ENCODE measurements around the gene B4GALT7.
"Not testable (repeated sequence)": the region's sequence is repeated elsewhere in the genome, so short reads cannot be mapped to it uniquely, and the experiment has no call there.

The B4GALT7 gene

GRCh38 chr5:177599731-177600507 lies at the start of gene B4GALT7:
B4GALT7 (plus strand) TSS chr5:177600132; CDS start chr5:177600211, 79 bp downstream.
- peak; percentile 62 for DNase-seq

GRCh38 chr5:177552839-177553455 lies 47.0 kb upstream of the B4GALT7 start:
- no peak for DNase-seq

- DNase-seq = no peak
These were observed 46.1 kb upstream of the B4GALT7 start for GRCh38 chr5:177553671-177554429.

GRCh38 chr5:177554474-177555111 lies 45.3 kb upstream of the B4GALT7 start, which contains the start of gene FAM193B:
FAM193B (minus strand) TSS chr5:177554563; CDS start chr5:177554458, 105 bp downstream.
- peak; percentile 68 for DNase-seq

GRCh38 chr5:177555228-177555627 lies 44.7 kb upstream of the B4GALT7 start:
- DNase-seq = no peak

- no peak for DNase-seq
These were observed 44.3 kb upstream of the B4GALT7 start for GRCh38 chr5:177555665-177556064.

- no peak for DNase-seq
These were observed 42.8 kb upstream of the B4GALT7 start for GRCh38 chr5:177557041-177557647.

- no peak for DNase-seq
These were observed 42.1 kb upstream of the B4GALT7 start for GRCh38 chr5:177557796-177558195.

- not testable (repeated sequence) for DNase-seq
These were observed 40.4 kb upstream of the B4GALT7 start for GRCh38 chr5:177559446-177559941.

GRCh38 chr5:177565046-177565445 lies 34.9 kb upstream of the B4GALT7 start:
- DNase-seq = no peak

GRCh38 chr5:177568326-177568725 lies 31.6 kb upstream of the B4GALT7 start:
- no peak for DNase-seq

GRCh38 chr5:177569894-177570293 lies 30.0 kb upstream of the B4GALT7 start:
- no peak for DNase-seq

GRCh38 chr5:177575488-177575887 lies 24.4 kb upstream of the B4GALT7 start:
- no peak for DNase-seq

- no peak for DNase-seq
These were observed 23.8 kb upstream of the B4GALT7 start for GRCh38 chr5:177576169-177576568.

GRCh38 chr5:177578316-177578715 lies 21.6 kb upstream of the B4GALT7 start:
- no peak for DNase-seq

GRCh38 chr5:177588413-177588909 lies 11.5 kb upstream of the B4GALT7 start:
- peak; percentile 73 for DNase-seq

- DNase-seq = no peak
These were observed 9.5 kb upstream of the B4GALT7 start for GRCh38 chr5:177590406-177590805.

- DNase-seq = no peak
These were observed 8.3 kb upstream of the B4GALT7 start for GRCh38 chr5:177591690-177592009.

GRCh38 chr5:177592010-177592834 lies 7.7 kb upstream of the B4GALT7 start, which contains the start of gene TMED9:
TMED9 (plus strand) TSS chr5:177592203; CDS start chr5:177592215, 12 bp downstream.
- peak; percentile 80 for DNase-seq

GRCh38 chr5:177592905-177593304 lies 7.0 kb upstream of the B4GALT7 start:
- DNase-seq = no peak

GRCh38 chr5:177593511-177593910 lies 6.4 kb upstream of the B4GALT7 start:
- no peak for DNase-seq

Data from NCI-H748 treated with DMSO at 0.1 percent for 48 hours (cell line).